GM13976 (cell line): ENCODE data around the gene SH3GL1.

Experiments
- DNase-seq: peaks from one replicate; pipeline ENCODE4 v3.0.0; 2012; ENCODE audit warnings: low spot score
- in situ Hi-C: fragments of 300-500 bp; cut with MboI; formaldehyde crosslinking; loops from one replicate; pipeline ENCODE4 v1.12.0; 2022; ENCODE audit warnings: low sequenced_read_pairs, mixed read lengths, inconsistent platforms; ENCODE audit not compliant: unreplicated experiment
- TF ChIP-seq, protein P1 (sequence below): IDR thresholded peaks from 2 replicates; pipeline ENCODE4 v1.5.1; 2012; ENCODE audit warnings: borderline replicate concordance, mild to moderate bottlenecking; ENCODE audit not compliant: insufficient read depth; ENCODE audit errors: extremely low read depth, missing control alignments, control extremely low read depth

Gene SH3GL1

DNA sequence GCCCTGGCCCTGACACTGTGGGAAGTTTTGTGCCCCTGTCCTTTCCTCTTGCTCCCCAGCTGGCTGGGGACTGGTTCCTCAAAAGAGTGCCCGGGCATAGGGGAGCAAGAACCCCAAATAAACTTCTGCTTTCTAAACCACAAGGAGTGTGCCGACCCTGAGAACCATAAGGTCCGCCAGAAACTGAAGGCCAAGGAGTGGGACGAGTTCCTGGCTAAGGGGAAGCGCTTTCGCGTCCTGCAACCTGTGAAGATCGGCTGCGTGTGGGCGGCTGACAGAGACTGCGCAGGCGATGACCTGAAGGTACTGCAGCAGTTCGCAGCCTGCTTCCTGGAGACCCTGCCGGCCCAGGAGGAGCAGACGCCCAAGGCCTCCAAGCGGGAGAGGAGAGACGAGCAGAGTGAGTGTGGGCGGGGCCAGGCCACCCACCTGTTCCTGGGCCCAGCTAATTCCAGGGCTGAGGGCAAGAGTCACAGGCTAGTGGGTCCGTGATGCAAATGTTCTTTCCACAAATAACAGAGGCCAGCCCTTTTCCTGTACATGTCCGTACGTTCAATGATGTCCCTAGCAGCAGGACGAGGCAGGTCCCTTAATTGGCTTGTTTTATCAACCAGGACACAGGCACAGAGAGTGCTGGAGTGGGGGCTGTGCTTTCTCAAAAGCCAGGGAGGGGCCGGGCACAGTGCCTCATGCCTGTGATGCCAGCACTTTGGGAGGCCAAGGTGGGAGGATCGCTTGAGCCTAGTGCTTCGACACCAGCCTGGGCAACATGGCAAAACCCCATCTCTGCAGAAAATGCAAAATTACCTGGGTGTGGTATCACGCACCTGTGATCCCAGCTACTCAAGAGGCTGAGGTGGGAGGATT is 31.7 kb upstream of the SH3GL1 start:
- DNase-seq, result peak; percentile 83
- TF ChIP-seq, protein P1, sequence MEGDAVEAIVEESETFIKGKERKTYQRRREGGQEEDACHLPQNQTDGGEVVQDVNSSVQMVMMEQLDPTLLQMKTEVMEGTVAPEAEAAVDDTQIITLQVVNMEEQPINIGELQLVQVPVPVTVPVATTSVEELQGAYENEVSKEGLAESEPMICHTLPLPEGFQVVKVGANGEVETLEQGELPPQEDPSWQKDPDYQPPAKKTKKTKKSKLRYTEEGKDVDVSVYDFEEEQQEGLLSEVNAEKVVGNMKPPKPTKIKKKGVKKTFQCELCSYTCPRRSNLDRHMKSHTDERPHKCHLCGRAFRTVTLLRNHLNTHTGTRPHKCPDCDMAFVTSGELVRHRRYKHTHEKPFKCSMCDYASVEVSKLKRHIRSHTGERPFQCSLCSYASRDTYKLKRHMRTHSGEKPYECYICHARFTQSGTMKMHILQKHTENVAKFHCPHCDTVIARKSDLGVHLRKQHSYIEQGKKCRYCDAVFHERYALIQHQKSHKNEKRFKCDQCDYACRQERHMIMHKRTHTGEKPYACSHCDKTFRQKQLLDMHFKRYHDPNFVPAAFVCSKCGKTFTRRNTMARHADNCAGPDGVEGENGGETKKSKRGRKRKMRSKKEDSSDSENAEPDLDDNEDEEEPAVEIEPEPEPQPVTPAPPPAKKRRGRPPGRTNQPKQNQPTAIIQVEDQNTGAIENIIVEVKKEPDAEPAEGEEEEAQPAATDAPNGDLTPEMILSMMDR, result no peak
- in situ Hi-C loops, result no loop called here

DNA sequence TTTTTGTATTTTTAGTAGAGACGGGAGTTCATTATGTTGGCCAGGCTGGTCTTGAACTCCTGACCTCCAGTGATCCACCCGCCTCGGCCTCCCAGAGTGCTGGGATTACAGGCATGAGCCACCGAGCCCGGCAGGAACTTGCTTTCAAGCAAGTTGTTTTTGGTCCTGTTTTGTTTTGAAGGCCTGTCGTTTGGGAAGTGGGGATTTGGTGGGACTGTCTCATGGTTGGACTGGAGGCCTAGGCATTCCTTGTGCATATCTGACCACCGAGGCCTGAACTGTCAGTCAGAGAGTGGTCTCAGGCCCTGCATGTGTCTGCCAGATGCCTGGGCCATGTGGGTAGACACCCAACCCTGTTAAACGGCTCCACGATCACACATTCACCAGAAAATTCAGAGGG is 30.9 kb upstream of the SH3GL1 start:
- in situ Hi-C loops, result no loop called here
- TF ChIP-seq, protein P1, result no peak
- DNase-seq, result no peak

DNA sequence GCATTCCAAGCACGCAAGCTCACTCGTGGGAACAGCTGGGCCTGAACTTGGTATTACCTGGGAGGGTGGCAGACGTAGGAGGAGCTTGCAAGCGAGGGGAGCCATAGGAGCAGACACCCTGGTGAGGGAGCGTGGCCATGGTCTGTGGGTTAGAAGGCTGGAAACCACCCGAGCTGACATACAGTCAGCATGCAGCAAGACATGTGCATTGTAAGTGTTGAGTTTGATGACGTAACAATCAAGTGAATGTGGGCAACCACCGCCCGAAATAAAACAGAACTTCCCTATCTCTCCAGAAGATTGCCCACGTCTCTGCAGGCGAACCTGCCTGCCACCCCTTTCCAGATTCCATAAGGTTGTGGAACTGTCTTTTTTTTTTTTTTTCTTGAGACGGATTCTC is 30.4 kb upstream of the SH3GL1 start:
- TF ChIP-seq, protein P1, result no peak
- no peak for DNase-seq
- in situ Hi-C loops, result no loop called here

DNA sequence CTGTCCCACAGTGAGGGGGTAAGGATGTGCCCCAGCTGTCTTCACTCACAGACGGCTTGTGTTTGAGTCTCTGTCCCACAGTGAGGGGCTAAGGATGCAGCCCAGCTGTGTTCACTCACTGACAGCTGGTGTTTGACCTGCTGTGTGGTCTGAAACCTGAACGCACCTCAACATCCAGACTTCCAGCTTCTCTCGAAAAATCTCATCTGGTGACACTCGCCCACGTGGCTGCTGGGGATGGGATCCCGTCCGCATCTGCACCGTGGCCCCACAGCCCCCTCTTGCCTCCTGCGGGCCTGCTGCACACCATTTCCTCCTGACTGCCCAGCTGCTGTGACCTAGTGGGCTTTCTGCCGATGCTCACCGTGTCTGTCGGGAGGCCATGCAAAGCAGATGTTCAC is 29.4 kb upstream of the SH3GL1 start:
- in situ Hi-C loops, result no loop called here
- no peak for DNase-seq

DNA sequence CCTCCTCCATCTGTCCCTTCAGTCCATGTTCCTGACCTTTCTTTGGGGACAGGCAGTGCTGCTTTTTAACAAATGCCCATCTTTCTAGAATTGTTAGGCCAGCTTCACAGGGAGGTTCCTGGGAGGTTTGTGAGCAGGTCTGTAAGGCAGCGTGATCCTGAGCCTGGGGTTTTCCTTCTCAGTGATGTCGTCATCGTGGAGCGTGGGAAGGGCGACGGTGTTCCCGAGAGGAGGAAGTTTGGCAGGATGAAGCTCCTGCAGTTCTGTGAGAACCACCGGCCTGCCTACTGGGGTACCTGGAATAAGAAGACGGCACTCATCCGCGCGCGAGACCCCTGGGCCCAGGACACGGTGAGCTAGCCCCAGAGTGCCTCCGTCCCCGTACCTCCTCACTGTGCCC is 28.9 kb upstream of the SH3GL1 start:
- DNase-seq, result no peak
- TF ChIP-seq, protein P1, result no peak
- in situ Hi-C loops, result no loop called here

More for the DNA sequence above, 29.4 kb upstream of the SH3GL1 start:
- TF ChIP-seq, protein P1, result no peak

DNA sequence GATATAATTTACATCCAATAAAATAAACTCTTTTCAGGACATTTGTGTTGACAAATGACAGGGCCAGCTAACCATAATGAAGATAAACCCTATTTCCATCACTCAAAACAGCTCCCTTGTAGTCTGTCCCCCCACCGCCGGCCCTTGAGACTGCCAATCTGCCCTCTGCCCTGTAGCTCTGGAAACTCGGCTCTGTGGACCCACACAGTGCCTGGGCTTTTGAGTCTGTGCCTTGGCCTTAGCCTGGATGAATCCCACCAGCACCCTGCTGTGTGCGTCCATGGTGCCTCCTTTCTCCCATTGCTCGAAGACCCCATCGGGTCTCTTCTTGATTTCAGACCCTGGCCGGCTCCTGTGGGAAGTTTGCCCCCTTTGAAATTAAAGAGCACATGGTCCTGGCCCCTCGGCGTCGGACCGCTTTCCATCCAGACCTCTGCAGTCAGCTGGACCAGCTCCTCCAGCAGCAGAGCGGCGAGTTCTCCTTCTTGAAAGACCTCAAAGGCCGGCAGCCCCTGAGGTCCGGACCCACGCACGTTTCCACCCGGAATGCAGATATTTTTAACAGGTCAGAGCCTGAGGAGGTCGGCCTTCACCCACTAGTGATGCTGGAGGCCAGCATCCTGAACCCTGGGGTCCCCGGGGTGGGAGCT is 28.1 kb upstream of the SH3GL1 start:
- in situ Hi-C loops, result no loop called here
- TF ChIP-seq, protein P1, result no peak

More for the DNA sequence above, 28.1 kb upstream of the SH3GL1 start:
- DNase-seq, result no peak
